H1 (cell line): ENCODE results near the gene TENT4A. TPM values are rescaled to one million over a fixed set of nuclear protein-coding genes. Genes with fewer than 3 reads are reported as not detected.

Experiments
- CTCF ChIA-PET: fragments of 300-600 bp; sonication (Branson Sonifier 250); formaldehyde crosslinking; loops from one replicate; lab custom pipeline; 2021; ENCODE audit not compliant: partially characterized antibody; lab: Charles Lee
- POLR2A ChIA-PET: fragments of 300-600 bp; sonication (Branson Sonifier 250); formaldehyde crosslinking; loops from one replicate; lab custom pipeline; 2021; ENCODE audit warnings: inconsistent platforms; ENCODE audit not compliant: partially characterized antibody; lab: Charles Lee
- DNase-seq, 2 experiments: peaks; one replicate each; pipeline versions ENCODE4 v3.0.0 to v3.0.0-alpha.2; 2010 to 2022; ENCODE audit warnings: low spot score in 2 of 2, low read depth in 1 of 2, mixed read lengths in 1 of 2
- FAIRE-seq: peaks from 2 replicates; lab custom pipeline; 2011; peaks lifted over from hg19 to GRCh38; lab: Jason Lieb, UNC
- H2AFZ ChIP-seq: 2 replicates; pipeline ENCODE4 v1.8.1; 2012; ENCODE audit warnings: low read length, inconsistent platforms
- H2AK5ac ChIP-seq: 2 replicates; pipeline ENCODE4 v1.6.1; 2013; ENCODE audit warnings: low read depth, low read length
- H2BK120ac ChIP-seq: replicated peaks from 2 replicates; pipeline ENCODE3; 2013; ENCODE audit warnings: low read depth, low read length, inconsistent platforms
- H2BK12ac ChIP-seq: 2 replicates; pipeline ENCODE4 v1.6.1; 2013; ENCODE audit warnings: low read depth, low read length
- H2BK15ac ChIP-seq: 2 replicates; pipeline ENCODE4 v1.6.1; 2013; ENCODE audit warnings: low read length
- H2BK20ac ChIP-seq: 2 replicates; pipeline ENCODE4 v1.6.1; 2013; ENCODE audit warnings: low read length
- H2BK5ac ChIP-seq: 2 replicates; pipeline ENCODE4 v1.6.1; 2013; ENCODE audit warnings: low read depth, low read length
- H3K14ac ChIP-seq: 2 replicates; pipeline ENCODE4 v1.6.1; 2013; ENCODE audit warnings: inconsistent platforms; ENCODE audit not compliant: insufficient read length
- H3K18ac ChIP-seq: 2 replicates; pipeline ENCODE4 v1.6.1; 2013; ENCODE audit warnings: low read length; ENCODE audit errors: extremely low read depth
- H3K23ac ChIP-seq: 2 replicates; pipeline ENCODE4 v1.6.1; 2013; ENCODE audit warnings: inconsistent platforms; ENCODE audit not compliant: insufficient read length
- H3K23me2 ChIP-seq: 2 replicates; pipeline ENCODE4 v1.6.1; 2013; ENCODE audit warnings: low read depth, low read length
- H3K27ac ChIP-seq: 2 replicates; pipeline ENCODE4 v1.6.1; 2011; ENCODE audit warnings: low read depth, low read length, inconsistent platforms
- H3K27me3 ChIP-seq, 4 experiments: replicated peaks in 1 of 4; 1 replicate in 1 of 4; 2 replicates in 3 of 4; pipeline versions ENCODE4 v1.6.1 to v1.8.1; 2011 to 2013; ENCODE audit warnings: low read length in 3 of 4, mild to moderate bottlenecking in 3 of 4, inconsistent platforms in 2 of 4, mixed read lengths in 2 of 4, moderate library complexity in 1 of 4; ENCODE audit not compliant: control insufficient read depth in 3 of 4, insufficient read depth in 3 of 4; ENCODE audit errors: extremely low read depth in 1 of 4
- H3K36me3 ChIP-seq, 4 experiments: 2 replicates each; pipeline versions ENCODE4 v1.6.1 to v1.8.1; 2011 to 2013; ENCODE audit warnings: mild to moderate bottlenecking in 4 of 4, low read length in 3 of 4, moderate library complexity in 2 of 4, control low read depth in 1 of 4, inconsistent platforms in 1 of 4; ENCODE audit not compliant: insufficient read depth in 4 of 4, control insufficient read depth in 2 of 4
- H3K4ac ChIP-seq: replicated peaks from 2 replicates; pipeline ENCODE3; 2013; ENCODE audit warnings: low read length, low read depth, mixed read lengths, inconsistent platforms; ENCODE audit not compliant: insufficient read length
- H3K4me1 ChIP-seq, 4 experiments: replicated peaks in 1 of 4; 1 replicate in 1 of 4; 2 replicates in 3 of 4; pipeline versions ENCODE4 v1.6.1 to v1.8.1; 2011 to 2013; ENCODE audit warnings: low read length in 3 of 4, inconsistent platforms in 2 of 4, mixed read lengths in 1 of 4; ENCODE audit not compliant: insufficient read depth in 4 of 4, control insufficient read depth in 3 of 4
- H3K4me2 ChIP-seq, 2 experiments: 2 replicates each; pipeline versions ENCODE4 v1.6.1 to v1.8.1; 2011 to 2013; ENCODE audit warnings: low read depth in 2 of 2, low read length in 2 of 2, control low read depth in 1 of 2, inconsistent platforms in 1 of 2, mild to moderate bottlenecking in 1 of 2; ENCODE audit not compliant: insufficient read depth in 1 of 2
- H3K4me3 ChIP-seq, 4 experiments: fragments of 200-600, 300-600 bp in 1 of 4; sonication (generic), shearing (Covaris generic), sonication (Bioruptor Twin) in 1 of 4; 2 replicates each; pipeline versions ENCODE4 v1.5.1 to v1.8.1; 2011 to 2016; ENCODE audit warnings: low read length in 4 of 4, low read depth in 3 of 4, control low read depth in 2 of 4, inconsistent platforms in 2 of 4, mild to moderate bottlenecking in 2 of 4, mixed read lengths in 1 of 4, moderate library complexity in 1 of 4; ENCODE audit not compliant: insufficient read depth in 2 of 4; ENCODE audit errors: extremely low read depth in 1 of 4
- H3K56ac ChIP-seq: replicated peaks from 2 replicates; pipeline ENCODE3; 2013; ENCODE audit warnings: low read depth, mild to moderate bottlenecking, mixed read lengths, low read length, inconsistent platforms; ENCODE audit not compliant: insufficient read length
- H3K79me1 ChIP-seq: 2 replicates; pipeline ENCODE4 v1.6.1; 2013; ENCODE audit warnings: low read depth, low read length, control low read depth
- H3K79me2 ChIP-seq, 2 experiments: 2 replicates each; pipeline versions ENCODE4 v1.6.1 to v1.8.1; 2012 to 2013; ENCODE audit warnings: low read length in 2 of 2, mild to moderate bottlenecking in 2 of 2, inconsistent platforms in 1 of 2; ENCODE audit not compliant: insufficient read depth in 2 of 2, control insufficient read depth in 1 of 2
- H3K9ac ChIP-seq, 4 experiments: replicated peaks in 1 of 4; 1 replicate in 1 of 4; 2 replicates in 3 of 4; pipeline versions ENCODE4 v1.6.1 to v1.8.1; 2011 to 2013; ENCODE audit warnings: low read depth in 3 of 4, low read length in 3 of 4, control low read depth in 2 of 4, mild to moderate bottlenecking in 2 of 4, moderate library complexity in 2 of 4, inconsistent platforms in 1 of 4; ENCODE audit errors: extremely low read depth in 1 of 4
- H3K9me3 ChIP-seq, 2 experiments: 2 replicates each; pipeline versions ENCODE4 v1.6.1 to v1.8.1; 2012 to 2013; ENCODE audit warnings: mild to moderate bottlenecking in 2 of 2, moderate library complexity in 2 of 2, control low read depth in 1 of 2, inconsistent platforms in 1 of 2, low read depth in 1 of 2, low read length in 1 of 2, mixed read lengths in 1 of 2; ENCODE audit not compliant: insufficient read depth in 2 of 2
- H4K20me1 ChIP-seq, 2 experiments: replicated peaks in 1 of 2; 2 replicates each; pipeline versions ENCODE3 to v1.8.1; 2011 to 2013; ENCODE audit warnings: inconsistent platforms in 2 of 2, low read length in 2 of 2, mild to moderate bottlenecking in 1 of 2; ENCODE audit not compliant: insufficient read depth in 2 of 2, control insufficient read depth in 1 of 2
- H4K5ac ChIP-seq: 2 replicates; pipeline ENCODE4 v1.6.1; 2013; ENCODE audit warnings: low read length, low read depth, mixed read lengths, inconsistent platforms; ENCODE audit not compliant: insufficient read length
- H4K8ac ChIP-seq: 2 replicates; pipeline ENCODE4 v1.8.0; 2013; ENCODE audit warnings: mild to moderate bottlenecking, moderate library complexity, low read length, inconsistent platforms; ENCODE audit not compliant: insufficient read depth; ENCODE audit errors: extremely low read depth
- H4K91ac ChIP-seq: replicated peaks from 2 replicates; pipeline ENCODE3; 2013; ENCODE audit warnings: low read length, mixed read lengths, inconsistent platforms; ENCODE audit not compliant: insufficient read length
- ASH2L ChIP-seq: fragments of 200-600, 300-600 bp; sonication (generic); IDR thresholded peaks from one replicate; pipeline ENCODE4 v1.7.1; 2017; ENCODE audit warnings: low read length
- CTBP2 ChIP-seq: IDR thresholded peaks from 2 replicates; pipeline ENCODE4 v1.7.0; 2011; ENCODE audit warnings: borderline replicate concordance, mild to moderate bottlenecking, moderate library complexity, mixed read lengths, low read length; ENCODE audit not compliant: insufficient read depth, insufficient read length
- E2F6 ChIP-seq: IDR thresholded peaks from 2 replicates; pipeline ENCODE4 v1.6.1; 2012; ENCODE audit warnings: inconsistent platforms
- EP300 ChIP-seq, 2 experiments: IDR thresholded peaks; 1 replicate in 1 of 2; 2 replicates in 1 of 2; pipeline ENCODE4 v1.6.1; 2011 to 2012; ENCODE audit warnings: low read depth in 2 of 2, low read length in 2 of 2, mild to moderate bottlenecking in 2 of 2, borderline replicate concordance in 1 of 2, inconsistent platforms in 1 of 2, moderate library complexity in 1 of 2
- EZH2 ChIP-seq: fragments of 200-600 bp; sonication (generic); IDR thresholded peaks from 2 replicates; pipeline ENCODE4 v1.7.1; 2012; ENCODE audit warnings: low read depth, mild to moderate bottlenecking, moderate library complexity, low read length, inconsistent platforms; ENCODE audit not compliant: severe bottlenecking
- GABPA ChIP-seq: IDR thresholded peaks from 2 replicates; pipeline ENCODE4 v1.6.1; 2011; ENCODE audit warnings: mild to moderate bottlenecking, low read length, moderate library complexity, borderline replicate concordance; ENCODE audit not compliant: insufficient read depth
- JUN ChIP-seq: IDR thresholded peaks from 2 replicates; pipeline ENCODE4 v1.6.1; 2011; ENCODE audit warnings: low read depth, mild to moderate bottlenecking, improper control_type of control experiment, low read length
- KDM1A ChIP-seq: fragments of 200-600, 300-600 bp; sonication (generic); IDR thresholded peaks from 2 replicates; pipeline ENCODE4 v1.7.1; 2016; ENCODE audit warnings: mild to moderate bottlenecking, low read length, borderline replicate concordance
- NANOG ChIP-seq: IDR thresholded peaks from 2 replicates; pipeline ENCODE4 v1.6.1; 2011; ENCODE audit warnings: low read length, low read depth, mild to moderate bottlenecking, inconsistent platforms; ENCODE audit not compliant: insufficient read depth, poor library complexity, severe bottlenecking
- POLR2AphosphoS5 ChIP-seq: IDR thresholded peaks from 2 replicates; pipeline ENCODE4 v1.6.1; 2011; ENCODE audit warnings: low read depth, low read length
- SAP30 ChIP-seq: fragments of 300-600 bp; sonication (generic); IDR thresholded peaks from 2 replicates; pipeline ENCODE4 v1.7.1; 2012; ENCODE audit warnings: low read length, moderate library complexity, mild to moderate bottlenecking, inconsistent platforms; ENCODE audit not compliant: insufficient read depth, insufficient replicate concordance
- SIRT6 ChIP-seq: IDR thresholded peaks from one replicate; pipeline ENCODE4 v1.7.1; 2012; ENCODE audit warnings: low read length, inconsistent platforms
- SP1 ChIP-seq: IDR thresholded peaks from 2 replicates; pipeline ENCODE4 v1.6.1; 2011; ENCODE audit warnings: low read depth, low read length
- WGBS, 2 experiments: shearing (Covaris generic) in 1 of 2; methylation state at CpG; one replicate each; pipeline versions ENCODE4 v1.1.6 to v1.1.7; 2013 to 2015; ENCODE audit warnings: low lambda C conversion rate in 2 of 2, mixed read lengths in 2 of 2, inconsistent platforms in 1 of 2, low coverage in 1 of 2, missing lambda C conversion rate in 1 of 2; ENCODE audit not compliant: insufficient replicate concordance in 2 of 2, insufficient coverage in 1 of 2, insufficient read length in 1 of 2; ENCODE audit errors: extremely low coverage in 1 of 2, missing lambda C conversion rate in 1 of 2; 5-methylcytosine and 5-hydroxymethylcytosine counted together
- polyA plus RNA-seq, 7 experiments: library from polyadenylated mRNA; depleted of rRNA in 3 of 7; stranded (reverse) in 5 of 7; unstranded in 2 of 7; fragments of >200 nt in 5 of 7; fragments of 200-250 nt in 2 of 7; gene quantifications; 1 replicate in 5 of 7; 2 replicates in 1 of 7; 4 replicates in 1 of 7; pipeline versions ENCODE4 v1.2.1 to v1.2.3, GENCODE V29; 2011 to 2013; ENCODE audit warnings: missing spikeins in 2 of 7, mixed read lengths in 2 of 7
- total RNA-seq: library from RNA; stranded (reverse); fragmentation: NEBNext Ultra II Directional; extraction: Animal tissue kit (Norgen Biotek cat#: 25700); gene quantifications from 2 replicates; pipeline ENCODE4 v1.2.1, GENCODE V29; 2021

TENT4A gene
- total and polyA plus RNA-seq, 2 of the 8 experiments (the other 6 are each of a cell fraction or from before 2014, with no cell fraction given) = 8.9 to 25.1 TPM

- DNase-seq = no peak
- Histone ChIP-seq H3K18ac (no peak overlapping the region), H3K79me1 (no peaks in the 10 kb centered on the region), H3K79me2 (no peaks in the 10 kb centered on the region), H2BK20ac (no peak overlapping the region), H3K14ac (no peak overlapping the region), H3K36me3 (no peaks in the 10 kb centered on the region), H2BK5ac (no peak overlapping the region), H3K23me2 (peaks cover 3% of the 10 kb centered on the region; the same call in 1 of the 2 replicates), H4K91ac (no peak overlapping the region), H2BK12ac (no peak overlapping the region), H4K20me1 (peaks cover 0 to 2% of the 10 kb centered on the region in 2 experiments), H3K27ac (no peak overlapping the region), H4K8ac (no peak overlapping the region), H4K5ac (no peak overlapping the region), H2AK5ac (no peak overlapping the region), H2AFZ (no peak overlapping the region), H3K23ac (no peak overlapping the region), H2BK15ac (no peak overlapping the region), H3K4me3 (no peak overlapping the region), H3K9ac (no peak overlapping the region), H3K4ac (no peak overlapping the region), H2BK120ac (no peak overlapping the region), H3K4me2 (no peak overlapping the region), H3K27me3 (no peaks in the 10 kb centered on the region; a peak in 1 of 7 replicates), H3K4me1 (no peaks in the 10 kb centered on the region), H3K9me3 (peaks cover 3% of the 10 kb centered on the region in 2 experiments; a peak in 2 of 4 replicates), H3K56ac (peak overlapping the region; percentile 71)
- FAIRE-seq = no peak
- ChIA-PET CTCF (interaction anchor here (0.8 kb wide), 1 partner anchor 11 kb away, joined by 3 read pairs; no protein-coding TSS in a partner anchor), POLR2A (interaction anchor here (1.3 to 1.5 kb wide), 2 partner anchors 9 to 49 kb away, joined by 5 to 6 read pairs; partner anchors contain the start of genes NSUN2 and SRD5A1)
- WGBS, 2 experiments = 51% methylated on average over 2 of the region's 2 CpGs; no CpG with 5 or more reads in 1 of the 2 experiments
- TF ChIP-seq ASH2L (no peak), NANOG (no peak), EZH2 (no peak), POLR2AphosphoS5 (no peak), EP300 (IDR thresholded peaks at IDR 0.05; ENCODE audit: borderline replicate concordance in 1 of 2, low read depth in 2 of 2, low read length in 2 of 2) (no peak), SP1 (no peak), GABPA (no peak), JUN (no peak), SIRT6 (no peak), E2F6 (no peak), CTBP2 (no peak), SAP30 (no peak), KDM1A (no peak)
Observed at GRCh38 chr5:6681682-6682081, 31.6 kb upstream of the TENT4A start.
